Activated naive CD4-positive, alpha-beta T cell treated with anti-CD3 and anti-CD28 coated beads, Interleukin-2, amount 50 U/mL, for 72 hours (primary cell): ENCODE measurements around the gene CDH13. TPM values are rescaled to one million over a fixed set of nuclear protein-coding genes. Genes with fewer than 3 reads are reported as not detected.

ENCODE experiments used
- ATAC-seq, 2 donors: fragments of 150-1000 bp; cut with Tn5 transposase; 2 replicates each; pipeline ENCODE4 v1.10.0; 2021; ENCODE audit warnings: mild to moderate bottlenecking in 2 of 2, moderate library complexity in 2 of 2
- DNase-seq, 2 donors: peaks; one replicate each; pipeline ENCODE4 v3.0.0; 2021 to 2022; ENCODE audit warnings: low spot score in 2 of 2
- H3K27ac Mint-ChIP-seq, 2 donors: one replicate each; pipeline ENCODE4 v1.8.0; 2022; ENCODE audit warnings: mild to moderate bottlenecking in 2 of 2, mixed read lengths in 2 of 2
- H3K36me3 Mint-ChIP-seq, 2 donors: one replicate each; pipeline ENCODE4 v1.8.0; 2022; ENCODE audit warnings: mixed read lengths in 2 of 2
- H3K9me3 Mint-ChIP-seq, 2 donors: one replicate each; pipeline ENCODE4 v1.8.0; 2022; ENCODE audit warnings: mixed read lengths in 2 of 2
- total RNA-seq, 2 donors: library from RNA; stranded (reverse); gene quantifications; one replicate each; pipeline ENCODE4 v1.2.3, GENCODE V29; 2022

The CDH13 gene
- total RNA-seq, 2 donors from 2014 or later, result not detected

- no peak for DNase-seq
These were observed 996.4 kb downstream of the CDH13 start for GRCh38 chr16:83623091-83623730.

GRCh38 chr16:83623892-83624291 is 997.1 kb downstream of the CDH13 start:
- ATAC-seq, result no peak
- no peaks in the 10 kb centered on the region for H3K9me3 Mint-ChIP-seq
- H3K36me3 Mint-ChIP-seq, result no peaks in the 10 kb centered on the region
- no peak for DNase-seq
- H3K27ac Mint-ChIP-seq, result no peak overlapping the region

More at GRCh38 chr16:83623091-83623730, 996.4 kb downstream of the CDH13 start:
- H3K27ac Mint-ChIP-seq, result no peak overlapping the region
- H3K36me3 Mint-ChIP-seq, result no peaks in the 10 kb centered on the region
- no peaks in the 10 kb centered on the region for H3K9me3 Mint-ChIP-seq
- no peak for ATAC-seq

- H3K9me3 Mint-ChIP-seq, result no peaks in the 10 kb centered on the region
- ATAC-seq (no peak), DNase-seq (no peak)
- H3K27ac Mint-ChIP-seq, result no peak overlapping the region
- H3K36me3 Mint-ChIP-seq, result no peaks in the 10 kb centered on the region
These were observed 997.8 kb downstream of the CDH13 start for GRCh38 chr16:83624429-83625120.

GRCh38 chr16:83626204-83626603 is 999.4 kb downstream of the CDH13 start:
- Mint-ChIP-seq H3K36me3 (no peaks in the 10 kb centered on the region), H3K27ac (no peak overlapping the region), H3K9me3 (no peaks in the 10 kb centered on the region)
- DNase-seq (no peak), ATAC-seq (no peak)

GRCh38 chr16:83626676-83627075 is 999.9 kb downstream of the CDH13 start:
- Mint-ChIP-seq H3K27ac (no peak overlapping the region), H3K36me3 (no peaks in the 10 kb centered on the region), H3K9me3 (no peaks in the 10 kb centered on the region)
- no peak for DNase-seq
- ATAC-seq, result no peak

- ATAC-seq, result no peak
- Mint-ChIP-seq H3K27ac (no peak overlapping the region), H3K9me3 (no peaks in the 10 kb centered on the region), H3K36me3 (no peaks in the 10 kb centered on the region)
- no peak for DNase-seq
These were observed 1001.2 kb downstream of the CDH13 start for GRCh38 chr16:83627996-83628395.

GRCh38 chr16:83629426-83629825 is 1002.7 kb downstream of the CDH13 start:
- ATAC-seq (no peak), DNase-seq (no peak)
- Mint-ChIP-seq H3K36me3 (no peaks in the 10 kb centered on the region), H3K27ac (no peak overlapping the region), H3K9me3 (no peaks in the 10 kb centered on the region)

GRCh38 chr16:83629836-83630235 is 1003.1 kb downstream of the CDH13 start:
- Mint-ChIP-seq H3K36me3 (no peaks in the 10 kb centered on the region), H3K9me3 (no peaks in the 10 kb centered on the region), H3K27ac (no peak overlapping the region)
- ATAC-seq (no peak), DNase-seq (no peak)

GRCh38 chr16:83630979-83631378 is 1004.2 kb downstream of the CDH13 start:
- Mint-ChIP-seq H3K27ac (no peak overlapping the region), H3K36me3 (no peaks in the 10 kb centered on the region), H3K9me3 (no peaks in the 10 kb centered on the region)
- DNase-seq (no peak), ATAC-seq (no peak)

GRCh38 chr16:83633286-83633685 is 1006.5 kb downstream of the CDH13 start:
- Mint-ChIP-seq H3K9me3 (no peaks in the 10 kb centered on the region), H3K36me3 (no peaks in the 10 kb centered on the region), H3K27ac (no peak overlapping the region)
- ATAC-seq, result no peak
- no peak for DNase-seq

GRCh38 chr16:83648347-83648746 is 1021.6 kb downstream of the CDH13 start:
- ATAC-seq, result no peak
- Mint-ChIP-seq H3K9me3 (peaks cover 3% of the 10 kb centered on the region in 2 donors), H3K36me3 (no peaks in the 10 kb centered on the region), H3K27ac (no peak overlapping the region)
- no peak for DNase-seq

- H3K36me3 Mint-ChIP-seq, result no peaks in the 10 kb centered on the region
- ATAC-seq, result no peak
- H3K27ac Mint-ChIP-seq, result no peak overlapping the region
- no peak for DNase-seq
- H3K9me3 Mint-ChIP-seq, result no peaks in the 10 kb centered on the region
These were observed 1025.1 kb downstream of the CDH13 start for GRCh38 chr16:83651871-83652270.

- H3K9me3 Mint-ChIP-seq, result no peaks in the 10 kb centered on the region
- no peak overlapping the region for H3K27ac Mint-ChIP-seq
- ATAC-seq (no peak), DNase-seq (no peak)
- no peaks in the 10 kb centered on the region for H3K36me3 Mint-ChIP-seq
These were observed 1026.2 kb downstream of the CDH13 start for GRCh38 chr16:83652943-83653342.

- DNase-seq (no peak), ATAC-seq (no peak)
- Mint-ChIP-seq H3K9me3 (no peaks in the 10 kb centered on the region), H3K36me3 (no peaks in the 10 kb centered on the region), H3K27ac (no peak overlapping the region)
These were observed 1027.0 kb downstream of the CDH13 start for GRCh38 chr16:83653785-83654184.

- DNase-seq, result no peak
- Mint-ChIP-seq H3K9me3 (peaks cover 0 to 3% of the 10 kb centered on the region in 2 donors), H3K36me3 (no peaks in the 10 kb centered on the region), H3K27ac (no peak overlapping the region)
- ATAC-seq, result no peak
These were observed 1033.5 kb downstream of the CDH13 start for GRCh38 chr16:83660282-83660681.

GRCh38 chr16:83661656-83662055 is 1034.9 kb downstream of the CDH13 start:
- no peak overlapping the region for H3K27ac Mint-ChIP-seq
- H3K36me3 Mint-ChIP-seq, result no peaks in the 10 kb centered on the region
- H3K9me3 Mint-ChIP-seq, result peaks cover 3% of the 10 kb centered on the region in 2 donors
- ATAC-seq (no peak), DNase-seq (no peak)

- ATAC-seq (no peak), DNase-seq (no peak)
- Mint-ChIP-seq H3K36me3 (no peaks in the 10 kb centered on the region), H3K27ac (no peak overlapping the region), H3K9me3 (peaks cover 3% of the 10 kb centered on the region in 2 donors)
These were observed 1039.7 kb downstream of the CDH13 start for GRCh38 chr16:83666449-83666848.

GRCh38 chr16:83669456-83669855 is 1042.7 kb downstream of the CDH13 start:
- Mint-ChIP-seq H3K27ac (no peak overlapping the region), H3K36me3 (no peaks in the 10 kb centered on the region), H3K9me3 (peaks cover 0 to 3% of the 10 kb centered on the region in 2 donors)
- ATAC-seq (no peak), DNase-seq (no peak)
